Pancreas (tissue), 10 donors: ENCODE data around the gene IFT74. TPM values are rescaled to one million over a fixed set of nuclear protein-coding genes. Genes with fewer than 3 reads are reported as not detected.

Experiments used
- ATAC-seq, 4 donors: fragments of 200-7000 bp; cut with Tn5 transposase; one replicate each; pipeline versions ENCODE4 v1.8.0 to v1.9.1; 2020; ENCODE audit warnings: mild to moderate bottlenecking in 4 of 4, moderate library complexity in 4 of 4
- DNase-seq, 6 donors: peaks; one replicate each; pipeline ENCODE4 v3.0.0-alpha.2; 2020
- FAIRE-seq: peaks from 2 replicates; lab custom pipeline; 2012; peaks lifted over from hg19 to GRCh38; lab: Jason Lieb, UNC
- H3K27ac ChIP-seq, 4 donors: fragments of 200-600 bp; sonication (generic); 1 replicate in 3 of 4; 2 replicates in 1 of 4; pipeline versions ENCODE4 v1.5.0 to v1.8.0; 2020
- H3K27me3 ChIP-seq, 4 donors: fragments of 200-600 bp; one replicate each; pipeline ENCODE4 v1.8.0; 2021
- H3K36me3 ChIP-seq, 3 donors: fragments of 200-600 bp; sonication (generic) in 1 of 3; one replicate each; pipeline versions ENCODE4 v1.5.0 to v1.8.0; 2020 to 2021
- H3K4me1 ChIP-seq, 3 donors: fragments of 200-600 bp; one replicate each; pipeline ENCODE4 v1.8.0; 2021
- H3K4me3 ChIP-seq, 4 donors: fragments of 200-600 bp; sonication (generic) in 2 of 4; one replicate each; pipeline versions ENCODE4 v1.5.0 to v1.8.0; 2020 to 2021
- H3K9me3 ChIP-seq, 4 donors: fragments of 200-600 bp; one replicate each; pipeline ENCODE4 v1.8.0; 2021
- CTCF ChIP-seq, 4 donors: fragments of 200-600 bp; sonication (generic) in 3 of 4; IDR thresholded peaks; one replicate each; pipeline versions ENCODE4 v1.5.0 to v1.8.0; 2021; ENCODE audit warnings: antibody characterized with exemption in 4 of 4
- WGBS, 2 donors: extraction: QIAGEN DNeasy Blood & Tissue Kit; methylation state at CpG; one replicate each; pipeline ENCODE4 v1.1.7; 2013; 5-methylcytosine and 5-hydroxymethylcytosine counted together
- intact Hi-C, 3 donors: fragments of 100-400 bp; cut with DNase I; formaldehyde crosslinking; loops; one replicate each; pipeline versions ENCODE4 v1.11.1 to v1.14.2; 2022
- polyA plus RNA-seq, 2 donors: library from polyadenylated mRNA; stranded (reverse); fragments of 200-250 nt; gene quantifications; one replicate each; pipeline ENCODE4 v1.2.3, GENCODE V29; 2013
- total RNA-seq, 6 donors: library from RNA; stranded (reverse); fragmentation: NEBNext Ultra II Directional in 4 of 6; extraction: Animal tissue kit (Norgen Biotek cat#: 25700) in 4 of 6; gene quantifications; one replicate each; pipeline versions ENCODE4 v1.2.1 to v1.2.4, GENCODE V29; 2021 to 2023
- donor health status: healthy with polysubstance abuse.
- donor health status: DM: no; HTN: no; CAD: no; lungs with moderate emphysema.
- donor health status: DM: no; HTN: no; CAD: no.
- donor health status: control.
- donor health status: control.
- donor health status: Bipolar disorder and iron deficiency.
- donor health status: DM: yes; HTN: yes; CAD: no.
- donor health status: DM: no; HTN: no; CAD: no.
- donor health status: DM: no; HTN: no; CAD: no.
- donor health status: DM: yes; HTN: yes; CAD: no.

The IFT74 gene
- total and polyA plus RNA-seq, 8 donors: 5.2 to 10.7 (median 7.7) TPM

DNA sequence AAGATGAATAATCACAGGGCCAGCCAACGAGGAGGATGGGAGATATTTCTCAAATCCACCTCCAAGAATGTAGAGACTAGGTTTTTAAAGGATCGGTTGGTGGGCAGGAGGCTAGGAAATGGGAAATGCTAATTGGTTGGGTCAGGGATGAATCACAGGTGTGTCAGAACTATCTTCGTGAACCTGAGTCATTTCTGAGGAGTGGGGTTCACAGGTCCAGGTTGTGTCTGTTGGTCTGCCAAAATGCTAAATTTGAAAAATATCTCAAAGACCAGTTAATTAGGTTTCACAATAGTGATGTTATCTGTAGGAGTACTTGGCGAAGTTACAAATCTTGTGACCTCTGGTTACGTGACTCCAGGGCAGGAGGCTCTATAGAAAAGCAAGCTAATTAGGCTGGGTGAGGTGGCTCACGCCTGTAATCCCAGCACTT lies 6.6 kb upstream of the IFT74 start:
- DNase-seq (no peak), ATAC-seq (no peak), FAIRE-seq (no peak)
- intact Hi-C loops: no loop called here
- H3K27ac ChIP-seq: no peak overlapping the region
- no peak overlapping the region for H3K4me3 ChIP-seq
- H3K4me1 ChIP-seq: peaks cover 13 to 18% (median 14%) of the 10 kb centered on the region in 3 donors
- no peaks in the 10 kb centered on the region for H3K9me3 ChIP-seq
- no peaks in the 10 kb centered on the region for H3K36me3 ChIP-seq
- no peaks in the 10 kb centered on the region for H3K27me3 ChIP-seq
- TF ChIP-seq CTCF (IDR thresholded peaks at IDR 0.05): no peak
- 60 to 70% methylated on average over 6 of the region's 6 CpGs for WGBS, 2 donors

DNA sequence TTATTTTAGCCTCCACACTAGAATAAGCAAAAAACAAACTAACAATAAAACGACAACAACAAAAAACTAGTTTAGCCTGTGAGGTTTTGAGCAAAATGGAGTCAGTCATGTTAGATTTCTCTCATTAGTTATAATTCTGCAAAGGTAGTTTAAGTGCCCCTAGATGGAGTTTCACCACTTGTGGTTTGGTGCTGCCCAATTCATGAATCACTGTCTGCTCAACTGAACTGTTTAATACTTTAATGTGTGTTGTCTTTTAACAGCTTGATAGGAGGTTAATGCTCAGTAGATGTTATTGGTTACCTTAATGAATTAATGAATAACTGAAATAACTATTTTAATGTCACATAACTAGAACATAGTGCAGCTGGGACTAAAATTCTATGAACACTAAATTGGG lies 5.7 kb upstream of the IFT74 start:
- Histone ChIP-seq H3K36me3 (no peaks in the 10 kb centered on the region), H3K27ac (no peak overlapping the region), H3K9me3 (no peaks in the 10 kb centered on the region), H3K4me1 (peaks cover 5 to 13% (median 8%) of the 10 kb centered on the region in 3 donors), H3K27me3 (no peaks in the 10 kb centered on the region), H3K4me3 (no peak overlapping the region)
- FAIRE-seq (no peak), ATAC-seq (no peak), DNase-seq (no peak)
- intact Hi-C loops: no loop called here
- whole genome bisulfite sequencing, 2 donors: 68 to 73% methylated on average over 1 of the region's 1 CpG
- no peak for TF ChIP-seq CTCF (IDR thresholded peaks at IDR 0.05)

GRCh38 chr9:26951794-26952193 lies 4.4 kb upstream of the IFT74 start:
- H3K4me1 ChIP-seq: peaks cover 0 to 6% (median 5%) of the 10 kb centered on the region in 3 donors
- DNase-seq: no peak
- H3K27me3 ChIP-seq: no peaks in the 10 kb centered on the region
- no peak for FAIRE-seq
- 67 to 80% methylated on average over 3 of the region's 3 CpGs for WGBS, 2 donors
- H3K4me3 ChIP-seq: no peak overlapping the region
- no peaks in the 10 kb centered on the region for H3K9me3 ChIP-seq
- no peak for TF ChIP-seq CTCF (IDR thresholded peaks at IDR 0.05)
- H3K27ac ChIP-seq: no peak overlapping the region
- intact Hi-C loops: no loop called here
- no peak for ATAC-seq
- H3K36me3 ChIP-seq: no peaks in the 10 kb centered on the region

DNA sequence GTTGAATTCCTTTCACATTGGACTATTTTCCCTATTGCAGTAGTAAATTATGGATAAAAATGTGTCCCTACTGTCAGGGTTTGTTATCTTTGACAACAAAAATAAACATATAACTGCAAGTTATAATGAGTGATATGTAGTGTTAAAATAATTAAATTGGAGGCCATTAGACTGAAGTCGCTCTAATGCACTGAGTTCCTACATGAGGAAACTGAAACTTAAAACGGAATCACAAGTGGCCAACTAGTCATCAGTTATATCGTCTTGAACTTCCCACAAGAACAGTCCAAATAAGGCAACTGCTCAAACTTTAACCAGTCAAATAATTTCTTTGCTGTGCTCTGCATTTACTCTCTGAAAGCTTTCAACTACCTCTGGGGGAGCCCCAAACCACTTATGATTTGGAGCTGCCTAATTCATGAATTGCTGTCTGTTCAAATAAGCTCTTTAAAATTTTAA lies 2.1 kb upstream of the IFT74 start:
- Histone ChIP-seq H3K9me3 (no peaks in the 10 kb centered on the region), H3K4me3 (no peak overlapping the region), H3K27ac (peak overlapping the region in 1 of 4 donors; percentile 86), H3K27me3 (no peaks in the 10 kb centered on the region), H3K4me1 (peaks cover 0 to 4% (median 0%) of the 10 kb centered on the region in 3 donors), H3K36me3 (no peaks in the 10 kb centered on the region)
- no peak for ATAC-seq
- TF ChIP-seq CTCF (IDR thresholded peaks at IDR 0.05): no peak
- intact Hi-C loops: no loop called here
- DNase-seq: no peak
- WGBS, 2 donors: 69 to 81% methylated on average over 3 of the region's 3 CpGs
- FAIRE-seq: no peak

DNA sequence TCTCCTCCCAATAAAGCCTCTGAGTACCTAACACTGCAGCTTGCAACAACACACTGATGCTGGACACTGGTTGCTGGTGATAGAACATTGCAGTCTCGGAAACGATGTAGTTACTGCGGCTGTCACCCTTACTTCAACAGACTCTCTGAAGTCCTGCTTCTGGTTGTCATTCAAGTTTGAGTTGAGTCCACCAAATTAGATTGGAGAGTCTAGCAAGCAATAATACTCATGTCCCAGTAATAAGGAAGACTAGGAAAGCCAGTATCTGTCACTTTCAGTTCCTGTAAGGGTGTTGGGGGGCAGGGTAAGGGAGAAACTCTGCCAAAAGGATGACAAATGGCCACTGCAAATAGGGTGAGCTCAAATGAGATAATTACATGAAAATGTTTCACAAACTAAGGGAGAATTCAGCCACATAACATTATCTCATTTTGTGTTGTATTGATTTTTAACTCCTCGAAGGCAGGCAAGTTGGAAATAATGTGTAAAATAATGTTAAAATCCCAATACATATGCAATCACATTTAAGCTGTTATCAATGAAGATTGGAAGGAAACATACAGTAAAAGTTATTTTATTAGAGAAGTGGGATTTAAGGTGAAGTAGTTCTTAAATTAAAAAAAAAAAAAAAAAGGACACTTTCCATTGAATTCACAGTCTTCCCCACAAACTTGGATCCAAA lies 849 bp upstream of the IFT74 start:
- intact Hi-C loops: no loop called here
- Histone ChIP-seq H3K4me1 (peaks cover 0 to 4% (median 0%) of the 10 kb centered on the region in 3 donors), H3K36me3 (no peaks in the 10 kb centered on the region), H3K27ac (peak overlapping the region; percentile 51 to 92 (median 84)), H3K27me3 (no peaks in the 10 kb centered on the region), H3K9me3 (no peaks in the 10 kb centered on the region), H3K4me3 (peak overlapping the region; percentile 13 to 59 (median 42))
- TF ChIP-seq CTCF (IDR thresholded peaks at IDR 0.05): no peak
- DNase-seq (no peak), FAIRE-seq (no peak), ATAC-seq (peak in 3 of 4 donors; percentile 39 to 74 (median 50))
- 24 to 33% methylated on average over 4 of the region's 4 CpGs for WGBS, 2 donors
